ENCODE measurements around the gene MAP7. TPM values are rescaled to one million over a fixed set of nuclear protein-coding genes. Genes with fewer than 3 reads are reported as not detected.

The MAP7 gene
- total RNA-seq, 3 donors from 2014 or later (not counting 1 experiment from before 2014, with no cell fraction given): 0.14 to 0.68 (median 0.14) TPM

GRCh38 chr6:136503303-136504029 is 46.8 kb downstream of the MAP7 start:
- no peaks in the 10 kb centered on the region for H3K9me3 Mint-ChIP-seq
- DNase-seq: no peak
- Histone ChIP-seq H3K4me1 (ENCODE audit: control insufficient read depth, insufficient read depth, low read length) (no peaks in the 10 kb centered on the region), H3K27me3 (ENCODE audit: control insufficient read depth, insufficient read depth, low read length) (no peaks in the 10 kb centered on the region), H3K9me3 (ENCODE audit: control insufficient read depth, insufficient read depth, low read length) (no peaks in the 10 kb centered on the region), H3K36me3 (ENCODE audit: control insufficient read depth, insufficient read depth, low read length) (no peaks in the 10 kb centered on the region), H3K4me3 (ENCODE audit: low read length) (no peak overlapping the region), H3K27ac (ENCODE audit: low read length) (no peak overlapping the region)
- peaks cover 0 to 2% of the 10 kb centered on the region in 2 donors for H3K27me3 Mint-ChIP-seq (ENCODE audit: low read depth in 2 of 2)
- no peak overlapping the region for H3K4me3 Mint-ChIP-seq
- no peak overlapping the region for H3K27ac Mint-ChIP-seq
- no peaks in the 10 kb centered on the region for H3K4me1 Mint-ChIP-seq
- no peak for TF ChIP-seq CTCF (IDR thresholded peaks at IDR 0.05)
- intact Hi-C loops (cut with micrococcal nuclease): no loop called here
- 35% methylated on average over 4 of the region's 6 CpGs for WGBS (ENCODE audit: insufficient coverage)
- ATAC-seq: no peak
- no peaks in the 10 kb centered on the region for H3K36me3 Mint-ChIP-seq

- Histone ChIP-seq H3K9me3 (ENCODE audit: control insufficient read depth, insufficient read depth, low read length) (no peaks in the 10 kb centered on the region), H3K4me3 (ENCODE audit: low read length) (no peak overlapping the region), H3K4me1 (ENCODE audit: control insufficient read depth, insufficient read depth, low read length) (no peaks in the 10 kb centered on the region), H3K27me3 (ENCODE audit: control insufficient read depth, insufficient read depth, low read length) (no peaks in the 10 kb centered on the region), H3K36me3 (ENCODE audit: control insufficient read depth, insufficient read depth, low read length) (no peaks in the 10 kb centered on the region), H3K27ac (ENCODE audit: low read length) (no peak overlapping the region)
- no peak overlapping the region for H3K27ac Mint-ChIP-seq
- peaks cover 0 to 2% of the 10 kb centered on the region in 2 donors for H3K27me3 Mint-ChIP-seq (ENCODE audit: low read depth in 2 of 2)
- TF ChIP-seq CTCF (IDR thresholded peaks at IDR 0.05): no peak
- intact Hi-C loops (cut with micrococcal nuclease): no loop called here
- ATAC-seq (no peak), DNase-seq (no peak)
- no peaks in the 10 kb centered on the region for H3K9me3 Mint-ChIP-seq
- no peaks in the 10 kb centered on the region for H3K4me1 Mint-ChIP-seq
- H3K4me3 Mint-ChIP-seq: no peak overlapping the region
- H3K36me3 Mint-ChIP-seq: no peaks in the 10 kb centered on the region
Observed at GRCh38 chr6:136502786-136503185, 47.4 kb downstream of the MAP7 start.

- H3K36me3 ChIP-seq (ENCODE audit: control insufficient read depth, insufficient read depth, low read length): no peaks in the 10 kb centered on the region
- no peaks in the 10 kb centered on the region for H3K9me3 ChIP-seq (ENCODE audit: control insufficient read depth, insufficient read depth, low read length)
- no peaks in the 10 kb centered on the region for H3K9me3 Mint-ChIP-seq
- H3K4me1 ChIP-seq (ENCODE audit: control insufficient read depth, insufficient read depth, low read length): no peaks in the 10 kb centered on the region
- intact Hi-C loops (cut with micrococcal nuclease): no loop called here
- no peak overlapping the region for H3K4me3 Mint-ChIP-seq
- H3K27me3 Mint-ChIP-seq (ENCODE audit: low read depth in 2 of 2): peaks cover 0 to 2% of the 10 kb centered on the region in 2 donors
- ATAC-seq (no peak), DNase-seq (no peak)
- no peaks in the 10 kb centered on the region for H3K27me3 ChIP-seq (ENCODE audit: control insufficient read depth, insufficient read depth, low read length)
- H3K27ac Mint-ChIP-seq: no peak overlapping the region
- no peak for TF ChIP-seq CTCF (IDR thresholded peaks at IDR 0.05)
- H3K4me3 ChIP-seq (ENCODE audit: low read length): no peak overlapping the region
- H3K4me1 Mint-ChIP-seq: no peaks in the 10 kb centered on the region
- no peaks in the 10 kb centered on the region for H3K36me3 Mint-ChIP-seq
- 68% methylated on average over 2 of the region's 2 CpGs for WGBS (ENCODE audit: insufficient coverage)
- no peak overlapping the region for H3K27ac ChIP-seq (ENCODE audit: low read length)
Observed at GRCh38 chr6:136501514-136501913, 48.7 kb downstream of the MAP7 start.

GRCh38 chr6:136501096-136501495 is 49.1 kb downstream of the MAP7 start:
- Mint-ChIP-seq H3K9me3 (no peaks in the 10 kb centered on the region), H3K27ac (no peak overlapping the region), H3K27me3 (ENCODE audit: low read depth in 2 of 2) (peaks cover 0 to 2% of the 10 kb centered on the region in 2 donors), H3K4me3 (no peak overlapping the region), H3K36me3 (no peaks in the 10 kb centered on the region), H3K4me1 (no peaks in the 10 kb centered on the region)
- 41% methylated on average over 1 of the region's 1 CpG for WGBS (ENCODE audit: insufficient coverage)
- Histone ChIP-seq H3K4me3 (ENCODE audit: low read length) (no peak overlapping the region), H3K27me3 (ENCODE audit: control insufficient read depth, insufficient read depth, low read length) (no peaks in the 10 kb centered on the region), H3K4me1 (ENCODE audit: control insufficient read depth, insufficient read depth, low read length) (no peaks in the 10 kb centered on the region), H3K27ac (ENCODE audit: low read length) (no peak overlapping the region), H3K36me3 (ENCODE audit: control insufficient read depth, insufficient read depth, low read length) (no peaks in the 10 kb centered on the region), H3K9me3 (ENCODE audit: control insufficient read depth, insufficient read depth, low read length) (no peaks in the 10 kb centered on the region)
- intact Hi-C loops (cut with micrococcal nuclease): no loop called here
- ATAC-seq (no peak), DNase-seq (no peak)
- no peak for TF ChIP-seq CTCF (IDR thresholded peaks at IDR 0.05)

Data from natural killer cell (primary cell).